Retinal pigment epithelial cell (primary cell): Measurements from ENCODE around the gene SYT5.

Experiments used
- DNase-seq: peaks from one replicate; pipeline ENCODE4 v3.0.0-alpha.2; 2010; ENCODE audit warnings: low read depth
- H3K4me3 ChIP-seq: 2 replicates; pipeline ENCODE4 v1.5.1; 2011; ENCODE audit warnings: mild to moderate bottlenecking, low read length, control low read depth, moderate library complexity
- TF ChIP-seq, protein P1 (sequence below): conservative IDR thresholded peaks from 2 replicates; pipeline ENCODE4 v1.5.1; 2011; ENCODE audit warnings: low read depth, low read length, control low read depth, inconsistent platforms

Gene SYT5

DNA sequence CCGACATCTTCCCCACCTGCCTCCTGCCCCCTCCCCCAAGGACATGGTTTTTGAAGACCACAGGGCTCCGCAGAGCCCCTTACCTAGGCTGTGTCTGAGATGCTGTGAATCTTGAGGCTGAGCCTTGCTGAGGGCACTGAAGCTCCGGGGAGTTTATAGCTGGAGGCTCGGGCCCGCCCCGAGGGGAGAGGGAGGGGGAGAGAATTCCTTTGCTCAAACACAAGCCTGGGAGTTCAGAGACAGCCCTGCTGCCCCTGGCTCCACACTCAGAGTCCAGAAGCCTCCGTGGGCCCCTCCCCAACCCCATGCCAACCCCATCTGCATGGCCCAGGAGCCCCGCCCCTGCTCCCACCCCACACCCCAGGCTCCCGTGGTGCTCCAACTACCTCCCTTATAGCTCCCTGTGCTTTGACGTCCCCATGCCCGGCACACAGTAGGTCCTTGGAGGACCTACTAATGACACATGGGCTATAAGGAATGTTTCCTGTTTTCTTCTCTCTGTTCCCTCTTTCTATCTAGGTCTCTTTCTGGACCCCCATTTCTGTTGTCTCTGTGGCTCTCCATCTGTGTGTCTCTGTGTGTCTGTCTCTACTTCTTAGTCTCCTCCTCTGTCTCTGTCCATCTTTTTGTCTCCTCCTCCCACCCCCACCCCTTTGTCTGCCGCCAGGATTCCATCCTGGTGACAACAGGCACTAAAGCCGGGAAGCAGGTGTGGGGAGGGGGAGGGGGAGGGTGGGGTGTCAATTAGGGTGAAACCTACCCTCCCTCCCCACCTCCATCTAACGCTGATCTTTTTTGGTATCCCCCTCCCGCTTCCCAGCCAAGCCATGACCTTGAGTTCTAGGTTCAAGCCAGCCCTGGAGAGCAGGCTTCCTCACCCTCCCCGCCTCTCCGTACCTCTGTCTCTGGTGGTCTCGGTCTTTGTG is 30.7 kb downstream of the SYT5 start, which contains the start of gene TNNT1:
Gene TNNT1, minus strand, starts transcription at position 129 of the 926 bp plus-strand sequence. CDS start 2,049 bp downstream, outside the sequence.
- DNase-seq, result no peak
- TF ChIP-seq, protein P1, sequence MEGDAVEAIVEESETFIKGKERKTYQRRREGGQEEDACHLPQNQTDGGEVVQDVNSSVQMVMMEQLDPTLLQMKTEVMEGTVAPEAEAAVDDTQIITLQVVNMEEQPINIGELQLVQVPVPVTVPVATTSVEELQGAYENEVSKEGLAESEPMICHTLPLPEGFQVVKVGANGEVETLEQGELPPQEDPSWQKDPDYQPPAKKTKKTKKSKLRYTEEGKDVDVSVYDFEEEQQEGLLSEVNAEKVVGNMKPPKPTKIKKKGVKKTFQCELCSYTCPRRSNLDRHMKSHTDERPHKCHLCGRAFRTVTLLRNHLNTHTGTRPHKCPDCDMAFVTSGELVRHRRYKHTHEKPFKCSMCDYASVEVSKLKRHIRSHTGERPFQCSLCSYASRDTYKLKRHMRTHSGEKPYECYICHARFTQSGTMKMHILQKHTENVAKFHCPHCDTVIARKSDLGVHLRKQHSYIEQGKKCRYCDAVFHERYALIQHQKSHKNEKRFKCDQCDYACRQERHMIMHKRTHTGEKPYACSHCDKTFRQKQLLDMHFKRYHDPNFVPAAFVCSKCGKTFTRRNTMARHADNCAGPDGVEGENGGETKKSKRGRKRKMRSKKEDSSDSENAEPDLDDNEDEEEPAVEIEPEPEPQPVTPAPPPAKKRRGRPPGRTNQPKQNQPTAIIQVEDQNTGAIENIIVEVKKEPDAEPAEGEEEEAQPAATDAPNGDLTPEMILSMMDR, result no peak
- H3K4me3 ChIP-seq, result no peak within 1 kb of the TSS

DNA sequence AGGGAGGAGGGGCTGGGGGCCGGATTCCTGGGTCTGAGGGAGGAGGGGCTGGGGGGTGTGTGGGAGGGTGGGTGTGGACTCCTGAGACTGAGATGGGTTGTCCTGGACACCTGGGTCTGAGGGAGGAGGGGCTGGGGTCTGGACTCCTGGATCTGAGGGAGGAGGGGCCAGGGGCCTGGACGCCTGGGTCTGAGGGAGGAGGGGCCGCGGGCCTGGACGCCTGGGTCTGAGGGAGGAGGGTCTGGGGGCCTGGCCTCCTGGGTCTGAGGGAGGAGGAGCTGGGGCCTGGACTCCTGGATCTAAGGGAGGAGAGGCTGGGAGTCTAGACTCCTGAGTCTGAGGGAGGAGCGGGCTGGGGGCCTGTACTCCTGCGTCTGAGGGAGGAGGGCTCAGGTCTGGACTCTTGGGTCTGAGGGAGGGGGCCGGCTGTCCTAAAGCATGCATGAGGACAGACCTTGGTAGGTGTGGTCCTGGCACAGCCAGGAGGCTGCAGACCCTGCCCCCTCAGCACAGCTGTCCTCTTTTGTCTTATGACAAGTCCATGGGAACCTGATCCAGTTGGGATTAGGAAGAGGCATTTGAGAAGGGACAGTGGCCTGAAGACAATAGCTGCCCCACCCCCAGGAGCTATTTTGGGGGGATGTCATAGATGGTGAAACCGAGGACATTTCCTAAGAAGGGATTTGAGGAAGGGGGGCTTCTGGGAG is 32.4 kb downstream of the SYT5 start:
- TF ChIP-seq, protein P1, result no peak
- no peak overlapping the region for H3K4me3 ChIP-seq
- no peak for DNase-seq

- H3K4me3 ChIP-seq, result no peak overlapping the region
- TF ChIP-seq, protein P1, result no peak
- no peak for DNase-seq
These were observed 33.3 kb downstream of the SYT5 start for GRCh38 chr19:55146705-55147273.

- no peak for DNase-seq
- TF ChIP-seq, protein P1, result peak; percentile 67
- no peak overlapping the region for H3K4me3 ChIP-seq
These were observed 33.9 kb downstream of the SYT5 start for GRCh38 chr19:55146078-55146704.

DNA sequence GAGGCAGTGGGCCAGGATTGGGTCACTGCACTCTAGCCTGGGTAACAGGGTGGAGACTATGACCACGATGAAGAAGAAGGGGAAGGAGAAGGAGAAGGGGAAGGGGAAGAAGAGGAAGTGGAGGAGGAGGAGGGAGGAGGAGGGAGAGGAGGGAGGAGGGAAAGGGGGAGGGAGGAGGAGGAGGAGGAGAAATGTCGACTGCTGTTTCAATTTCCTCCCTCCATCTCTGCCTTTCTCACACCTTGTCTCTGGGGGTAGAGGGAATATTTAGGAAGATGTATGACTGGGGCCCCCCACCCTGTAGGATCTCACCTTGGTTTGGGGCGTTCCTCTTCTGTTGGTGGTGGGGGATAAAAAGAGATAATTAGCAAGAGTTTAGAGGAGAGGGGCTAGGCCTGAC is 34.9 kb downstream of the SYT5 start:
- TF ChIP-seq, protein P1, result no peak
- DNase-seq, result no peak
- H3K4me3 ChIP-seq, result no peak overlapping the region

DNA sequence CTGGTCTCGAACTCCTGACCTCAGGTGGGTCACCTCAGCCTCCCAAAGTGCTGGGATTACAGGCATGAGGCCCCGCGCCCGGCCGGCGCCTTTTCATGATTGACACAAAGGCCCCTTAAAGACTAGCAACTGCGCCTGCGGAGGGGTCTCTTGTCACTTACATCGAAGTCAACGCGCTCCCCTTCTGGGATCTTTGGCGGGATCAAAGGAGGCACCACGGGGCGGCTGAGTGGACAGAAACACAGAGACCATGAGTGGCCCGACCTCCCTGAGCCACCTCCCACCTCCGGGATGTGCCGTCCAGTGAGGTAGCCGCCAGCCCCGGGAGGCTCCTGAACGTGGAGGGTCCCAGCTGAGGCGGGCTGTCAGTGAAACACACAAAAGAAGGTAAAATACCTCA is 38.4 kb downstream of the SYT5 start:
- H3K4me3 ChIP-seq, result no peak overlapping the region
- no peak for DNase-seq

More for the DNA sequence above, 38.4 kb downstream of the SYT5 start:
- TF ChIP-seq, protein P1, result no peak
